WI38 (cell line): Measurements from ENCODE around the gene SLC1A7.

Experiments used
- H3K4me3 ChIP-seq: 2 replicates; pipeline ENCODE4 v1.5.1; 2011; ENCODE audit warnings: low read depth, mild to moderate bottlenecking, control low read depth, low read length
- TF ChIP-seq, protein P1 (sequence below): IDR thresholded peaks from 2 replicates; pipeline ENCODE4 v1.5.1; 2012; ENCODE audit warnings: low read depth, mild to moderate bottlenecking, control low read depth, low read length

The SLC1A7 gene

DNA sequence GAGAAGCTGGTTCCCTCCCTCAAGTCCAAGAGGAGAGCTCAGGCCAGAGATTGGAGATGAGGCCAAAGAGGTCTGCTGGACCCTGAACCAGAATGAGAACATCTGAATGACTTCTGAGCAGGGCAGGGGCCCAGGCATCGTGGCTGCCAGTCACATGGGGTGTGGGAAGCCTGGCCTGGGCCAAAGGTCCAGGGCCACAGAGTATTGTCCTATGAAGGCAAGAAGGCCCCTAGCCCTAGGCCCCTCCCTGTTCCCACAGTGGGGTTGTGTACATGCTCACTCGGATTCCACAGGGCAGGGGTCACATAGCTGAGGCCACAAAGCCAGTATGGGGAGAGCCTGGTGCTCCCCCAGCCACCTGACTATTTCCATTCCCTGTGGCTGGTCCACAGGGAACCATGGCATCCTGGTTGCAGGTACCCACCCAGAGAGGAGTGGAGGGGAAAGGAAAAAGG lies 18.5 kb upstream of the SLC1A7 start:
- TF ChIP-seq, protein P1, sequence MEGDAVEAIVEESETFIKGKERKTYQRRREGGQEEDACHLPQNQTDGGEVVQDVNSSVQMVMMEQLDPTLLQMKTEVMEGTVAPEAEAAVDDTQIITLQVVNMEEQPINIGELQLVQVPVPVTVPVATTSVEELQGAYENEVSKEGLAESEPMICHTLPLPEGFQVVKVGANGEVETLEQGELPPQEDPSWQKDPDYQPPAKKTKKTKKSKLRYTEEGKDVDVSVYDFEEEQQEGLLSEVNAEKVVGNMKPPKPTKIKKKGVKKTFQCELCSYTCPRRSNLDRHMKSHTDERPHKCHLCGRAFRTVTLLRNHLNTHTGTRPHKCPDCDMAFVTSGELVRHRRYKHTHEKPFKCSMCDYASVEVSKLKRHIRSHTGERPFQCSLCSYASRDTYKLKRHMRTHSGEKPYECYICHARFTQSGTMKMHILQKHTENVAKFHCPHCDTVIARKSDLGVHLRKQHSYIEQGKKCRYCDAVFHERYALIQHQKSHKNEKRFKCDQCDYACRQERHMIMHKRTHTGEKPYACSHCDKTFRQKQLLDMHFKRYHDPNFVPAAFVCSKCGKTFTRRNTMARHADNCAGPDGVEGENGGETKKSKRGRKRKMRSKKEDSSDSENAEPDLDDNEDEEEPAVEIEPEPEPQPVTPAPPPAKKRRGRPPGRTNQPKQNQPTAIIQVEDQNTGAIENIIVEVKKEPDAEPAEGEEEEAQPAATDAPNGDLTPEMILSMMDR, result no peak
- no peak overlapping the region for H3K4me3 ChIP-seq

DNA sequence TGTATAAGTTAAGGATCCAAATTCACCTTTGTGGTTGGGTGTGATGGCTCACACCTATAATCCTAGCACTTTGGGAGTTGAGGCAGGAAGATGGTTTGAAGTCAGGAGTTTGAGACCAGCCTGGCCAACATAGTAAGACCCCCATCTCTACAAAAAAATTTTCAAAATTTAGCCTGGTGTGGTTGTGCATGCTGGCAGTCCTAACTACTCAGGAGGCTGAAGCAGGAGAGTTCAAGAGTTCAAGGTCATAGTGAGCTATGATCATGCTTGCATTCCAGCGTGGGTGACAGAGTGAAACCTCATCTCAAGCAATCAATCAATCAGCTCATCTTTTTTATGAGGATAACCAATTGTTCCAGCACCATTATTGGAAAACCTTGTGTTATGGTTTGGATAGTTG lies 16.5 kb upstream of the SLC1A7 start:
- TF ChIP-seq, protein P1, result no peak

DNA sequence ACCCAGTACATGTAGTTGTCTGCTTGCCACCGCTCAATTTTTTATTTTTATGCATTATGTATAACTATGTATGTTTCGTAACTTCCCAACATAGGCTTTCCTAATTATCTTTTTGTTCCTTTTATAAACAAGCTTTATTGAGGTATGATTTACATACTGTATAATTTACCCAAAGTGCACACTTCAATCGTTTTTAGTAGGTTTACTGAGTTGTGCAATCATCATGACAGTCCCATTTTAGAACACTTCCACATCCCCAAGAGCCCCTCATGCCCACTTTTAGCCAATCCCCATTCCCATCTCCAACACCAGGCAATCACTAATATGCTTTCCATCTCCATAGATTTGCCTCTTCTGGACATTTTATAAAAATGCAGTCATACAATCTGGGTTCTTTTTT lies 14.3 kb upstream of the SLC1A7 start:
- TF ChIP-seq, protein P1, result no peak
- H3K4me3 ChIP-seq, result no peak overlapping the region

More for the DNA sequence above, 16.5 kb upstream of the SLC1A7 start:
- no peak overlapping the region for H3K4me3 ChIP-seq

DNA sequence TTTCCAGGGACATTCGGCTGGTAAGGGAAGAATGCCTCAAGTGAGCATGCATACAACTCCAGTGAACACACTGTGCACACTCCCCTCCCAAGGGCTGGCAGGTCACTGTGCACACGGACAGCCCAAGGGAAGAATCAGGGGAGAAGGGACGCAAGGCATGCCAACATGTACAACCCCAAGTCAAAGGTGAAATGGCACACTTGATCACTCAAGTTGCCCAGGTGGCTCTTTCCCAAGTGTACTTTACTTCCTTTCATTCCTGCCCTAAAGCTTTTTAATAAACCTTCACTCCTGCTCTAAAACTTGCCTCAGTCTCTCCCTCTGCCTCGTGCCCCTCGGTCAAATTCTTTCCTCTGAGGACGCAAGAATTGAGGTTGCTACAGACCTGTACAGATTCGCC lies 13.5 kb upstream of the SLC1A7 start:
- TF ChIP-seq, protein P1, result no peak
- H3K4me3 ChIP-seq, result no peak overlapping the region

DNA sequence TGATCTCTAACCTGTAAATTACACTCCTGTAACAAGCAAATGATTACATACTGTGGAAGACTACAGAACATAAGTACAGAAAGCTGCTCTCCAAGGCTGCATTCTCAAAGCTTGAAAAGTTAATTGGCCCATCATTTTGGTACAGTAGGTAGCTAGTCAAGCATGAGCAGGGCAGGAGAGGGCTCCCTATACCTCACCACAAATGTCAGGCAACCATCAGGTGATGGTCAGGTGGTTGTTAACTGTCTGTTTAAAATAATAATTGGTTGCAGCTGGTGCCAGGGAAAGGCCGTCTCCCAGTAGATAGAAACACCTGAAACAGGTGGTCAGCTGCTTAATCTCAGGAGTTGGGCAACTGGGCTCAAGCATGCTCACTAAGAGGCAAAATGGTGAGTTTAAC lies 13.1 kb upstream of the SLC1A7 start:
- no peak overlapping the region for H3K4me3 ChIP-seq
- TF ChIP-seq, protein P1, result no peak

DNA sequence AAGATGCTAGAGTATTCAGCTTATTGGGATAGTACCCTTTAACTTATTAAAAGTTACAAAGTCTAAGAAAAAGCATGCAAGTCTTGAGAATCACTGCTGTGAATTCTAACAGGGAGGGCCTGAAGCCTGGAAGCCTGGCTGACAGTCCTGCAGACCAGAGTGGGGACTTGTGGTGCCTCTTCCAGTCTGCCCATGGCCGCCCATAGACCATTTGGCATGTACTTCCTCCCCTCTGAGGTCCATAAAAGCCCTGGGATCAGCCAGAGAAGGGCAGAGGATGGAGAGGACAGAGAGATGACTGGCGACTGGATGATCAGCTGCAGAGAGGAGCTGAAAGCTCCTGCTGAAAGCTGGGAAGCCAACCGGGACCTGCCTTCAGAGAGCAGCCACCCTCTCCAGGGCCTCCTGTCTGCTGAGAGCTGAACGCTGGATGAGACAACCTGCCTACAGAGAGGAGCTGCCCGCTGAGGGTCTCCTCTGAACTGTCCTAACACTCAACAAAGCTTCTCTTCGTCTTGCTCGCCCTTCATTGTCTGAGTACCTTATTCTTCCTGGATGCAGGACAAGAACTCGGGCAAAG lies 12.5 kb upstream of the SLC1A7 start:
- H3K4me3 ChIP-seq, result no peak overlapping the region

DNA sequence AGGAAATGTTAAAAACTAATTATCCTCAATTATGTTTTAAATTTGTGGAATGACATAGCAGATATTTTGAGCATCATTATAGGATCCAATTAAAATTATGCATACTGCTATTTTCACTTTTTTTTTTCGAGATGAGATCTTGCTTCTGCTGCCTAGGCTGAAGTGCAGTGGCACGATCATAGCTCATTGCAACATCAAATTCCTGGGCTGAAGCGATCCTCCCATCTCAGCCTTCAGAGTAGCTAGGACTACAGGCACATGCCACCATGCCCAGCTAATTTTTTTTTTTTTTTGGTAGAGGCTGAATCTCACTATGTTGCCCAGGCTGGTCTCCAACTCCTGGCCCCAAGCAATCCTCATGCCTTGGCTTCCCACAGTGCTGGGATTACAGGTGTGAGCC lies 11.3 kb upstream of the SLC1A7 start:
- no peak overlapping the region for H3K4me3 ChIP-seq
- TF ChIP-seq, protein P1, result no peak

More for the DNA sequence above, 12.5 kb upstream of the SLC1A7 start:
- TF ChIP-seq, protein P1, result no peak
